ENCODE measurements around the gene TANC2. TPM values are rescaled to one million over a fixed set of nuclear protein-coding genes. Genes with fewer than 3 reads are reported as not detected.
"Not testable (repeated sequence)": the region's sequence is repeated elsewhere in the genome, so short reads cannot be mapped to it uniquely, and the experiment has no call there.

Gene TANC2
- total RNA-seq, 2 experiments from 2014 or later, result 9.8 to 10.1 TPM

- no peak overlapping the region for H3K4me3 Mint-ChIP-seq
- no peaks in the 10 kb centered on the region for H3K36me3 Mint-ChIP-seq (ENCODE audit: low read depth)
- no peak overlapping the region for H3K27ac Mint-ChIP-seq
- peaks cover 24% of the 10 kb centered on the region for H3K27me3 Mint-ChIP-seq
- POLR2A ChIA-PET, result no interaction called here
- H3K9me3 Mint-ChIP-seq, result peaks cover 2% of the 10 kb centered on the region
- no peak for DNase-seq
- CTCF ChIA-PET, result interaction anchor here (0.6 to 0.7 kb wide), 2 partner anchors 254 to 440 kb away, joined by 3 to 5 read pairs; no protein-coding TSS in a partner anchor
- peaks cover 19% of the 10 kb centered on the region for H3K4me1 Mint-ChIP-seq
These were observed 4.6 kb downstream of the TANC2 start for GRCh38 chr17:62970610-62971009.

- Mint-ChIP-seq H3K27ac (no peak overlapping the region), H3K4me1 (peaks cover 16% of the 10 kb centered on the region), H3K36me3 (ENCODE audit: low read depth) (peaks cover 2% of the 10 kb centered on the region), H3K9me3 (peaks cover 5% of the 10 kb centered on the region), H3K27me3 (peaks cover 22% of the 10 kb centered on the region), H3K4me3 (no peak overlapping the region)
- no peak for DNase-seq
- ChIA-PET CTCF (no interaction called here), POLR2A (no interaction called here)
These were observed 5.8 kb downstream of the TANC2 start for GRCh38 chr17:62971853-62972252.

DNA sequence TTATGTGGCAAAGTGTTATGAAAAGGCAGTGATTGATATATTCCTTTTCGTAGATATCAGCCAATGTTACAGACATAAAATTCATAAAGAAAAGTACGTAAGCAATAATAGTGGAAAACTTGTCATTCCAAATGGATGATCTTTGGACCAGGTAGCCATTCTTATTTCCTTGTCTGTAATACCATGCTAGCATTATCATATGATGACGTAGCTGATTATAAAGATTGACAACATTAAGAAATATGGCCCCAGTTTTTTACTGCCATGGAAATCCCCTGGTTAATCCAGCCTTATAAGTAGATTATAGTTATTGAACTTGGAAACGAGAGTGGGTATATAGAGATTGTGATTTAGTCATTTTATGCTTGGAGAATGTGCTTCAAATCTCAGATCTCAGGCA lies 8.8 kb downstream of the TANC2 start:
- Mint-ChIP-seq H3K36me3 (ENCODE audit: low read depth) (peaks cover 2% of the 10 kb centered on the region), H3K27ac (no peak overlapping the region), H3K27me3 (peaks cover 5% of the 10 kb centered on the region), H3K9me3 (peaks cover 6% of the 10 kb centered on the region), H3K4me3 (no peak overlapping the region), H3K4me1 (no peaks in the 10 kb centered on the region)
- no peak for DNase-seq
- ChIA-PET CTCF (interaction anchor here (0.7 kb wide), 1 partner anchor 222 kb away, joined by 5 read pairs; no protein-coding TSS in a partner anchor), POLR2A (no interaction called here)

DNA sequence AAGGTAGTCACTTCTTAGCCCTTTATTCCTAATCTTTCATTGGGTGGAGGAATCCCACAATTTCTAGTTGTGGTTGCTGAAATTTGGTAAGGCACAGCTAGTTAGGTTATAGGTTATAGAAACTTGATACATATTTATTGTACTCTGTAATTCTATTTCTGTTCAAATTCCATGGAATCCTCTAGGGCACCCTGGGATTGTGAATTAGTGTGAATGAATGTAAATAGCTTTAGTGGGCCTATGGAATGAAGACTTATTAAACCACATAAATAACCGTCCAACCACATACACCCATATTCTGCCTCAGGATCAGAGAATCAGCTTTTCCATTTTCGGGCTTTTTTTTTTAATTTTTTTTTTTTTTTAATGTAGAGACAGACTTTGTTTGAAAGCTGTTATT lies 9.2 kb downstream of the TANC2 start:
- H3K9me3 Mint-ChIP-seq, result peaks cover 9% of the 10 kb centered on the region
- H3K4me1 Mint-ChIP-seq, result no peaks in the 10 kb centered on the region
- POLR2A ChIA-PET, result no interaction called here
- no peak overlapping the region for H3K4me3 Mint-ChIP-seq
- CTCF ChIA-PET, result interaction anchor here (0.7 kb wide), 1 partner anchor 222 kb away, joined by 5 read pairs; no protein-coding TSS in a partner anchor
- peaks cover 2% of the 10 kb centered on the region for H3K36me3 Mint-ChIP-seq (ENCODE audit: low read depth)
- H3K27ac Mint-ChIP-seq, result no peak overlapping the region
- peaks cover 5% of the 10 kb centered on the region for H3K27me3 Mint-ChIP-seq
- DNase-seq, result no peak

- CTCF ChIA-PET, result interaction anchor here (0.9 kb wide), 1 partner anchor 10 kb away, joined by 3 read pairs; no protein-coding TSS in a partner anchor
- POLR2A ChIA-PET, H3K4me1 Mint-ChIP-seq: not testable (repeated sequence)
These were observed 10.7 kb downstream of the TANC2 start for GRCh38 chr17:62976643-62977231.

GRCh38 chr17:62980842-62981241 lies 14.8 kb downstream of the TANC2 start:
- CTCF ChIA-PET, result interaction anchor here (0.6 kb wide), 1 partner anchor 631 kb away, joined by 4 read pairs; no protein-coding TSS in a partner anchor
- Mint-ChIP-seq H3K9me3 (peaks cover 27% of the 10 kb centered on the region), H3K4me3 (no peak overlapping the region), H3K4me1 (no peaks in the 10 kb centered on the region), H3K27me3 (no peaks in the 10 kb centered on the region), H3K27ac (no peak overlapping the region), H3K36me3 (ENCODE audit: low read depth) (peaks cover 7% of the 10 kb centered on the region)
- DNase-seq, result no peak
- POLR2A ChIA-PET, result interaction anchor here (0.6 kb wide), 1 partner anchor 12 kb away, joined by 3 read pairs; no protein-coding TSS in a partner anchor

More at GRCh38 chr17:62976643-62977231, 10.7 kb downstream of the TANC2 start:
- H3K27me3 Mint-ChIP-seq; H3K4me3 Mint-ChIP-seq; H3K27ac Mint-ChIP-seq; H3K9me3 Mint-ChIP-seq; DNase-seq; H3K36me3 Mint-ChIP-seq (ENCODE audit: low read depth): not testable (repeated sequence)

DNA sequence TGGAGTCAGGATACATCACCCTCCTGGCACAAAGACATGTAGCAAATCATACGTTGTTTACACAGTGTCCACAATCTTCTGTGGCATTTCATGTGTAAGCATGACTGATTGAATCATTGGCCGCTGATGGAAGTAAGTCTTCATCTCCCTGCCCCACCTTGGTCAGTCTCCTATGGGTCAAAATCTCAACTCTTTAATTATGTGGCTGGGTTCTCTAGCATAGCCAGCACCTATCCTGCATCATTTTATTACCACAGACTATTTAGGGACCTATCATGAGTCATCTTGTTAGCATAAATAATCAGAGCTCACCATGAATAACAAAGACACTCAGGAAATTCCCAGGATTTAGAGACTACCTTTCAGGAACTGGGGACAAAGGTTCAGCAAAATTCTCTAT lies 15.9 kb downstream of the TANC2 start:
- Mint-ChIP-seq H3K4me1 (no peaks in the 10 kb centered on the region), H3K4me3 (no peak overlapping the region), H3K27ac (no peak overlapping the region), H3K36me3 (ENCODE audit: low read depth) (peaks cover 4% of the 10 kb centered on the region), H3K9me3 (peaks cover 25% of the 10 kb centered on the region), H3K27me3 (no peaks in the 10 kb centered on the region)
- CTCF ChIA-PET, result no interaction called here
- no peak for DNase-seq
- POLR2A ChIA-PET, result no interaction called here

GRCh38 chr17:62984801-62985200 lies 18.8 kb downstream of the TANC2 start:
- CTCF ChIA-PET, result no interaction called here
- DNase-seq, result no peak
- H3K4me1 Mint-ChIP-seq, result no peaks in the 10 kb centered on the region
- H3K9me3 Mint-ChIP-seq, result peaks cover 25% of the 10 kb centered on the region
- H3K4me3 Mint-ChIP-seq, result no peak overlapping the region
- POLR2A ChIA-PET, result no interaction called here
- no peak overlapping the region for H3K27ac Mint-ChIP-seq
- H3K27me3 Mint-ChIP-seq, result no peaks in the 10 kb centered on the region
- H3K36me3 Mint-ChIP-seq (ENCODE audit: low read depth), result peaks cover 4% of the 10 kb centered on the region

GRCh38 chr17:62986549-62986948 lies 20.5 kb downstream of the TANC2 start:
- H3K9me3 Mint-ChIP-seq, result peaks cover 23% of the 10 kb centered on the region
- DNase-seq, result no peak
- no peak overlapping the region for H3K4me3 Mint-ChIP-seq
- CTCF ChIA-PET, result interaction anchor here (1.1 to 1.7 kb wide), 2 partner anchors 10 to 17 kb away, joined by 3 read pairs; no protein-coding TSS in a partner anchor
- POLR2A ChIA-PET, result no interaction called here
- peaks cover 4% of the 10 kb centered on the region for H3K36me3 Mint-ChIP-seq (ENCODE audit: low read depth)
- no peaks in the 10 kb centered on the region for H3K27me3 Mint-ChIP-seq
- H3K27ac Mint-ChIP-seq, result no peak overlapping the region
- H3K4me1 Mint-ChIP-seq, result no peaks in the 10 kb centered on the region

GRCh38 chr17:62987136-62987535 lies 21.1 kb downstream of the TANC2 start:
- Mint-ChIP-seq H3K9me3 (peaks cover 23% of the 10 kb centered on the region), H3K27ac (no peak overlapping the region), H3K4me3 (no peak overlapping the region), H3K27me3 (no peaks in the 10 kb centered on the region), H3K36me3 (ENCODE audit: low read depth) (peaks cover 4% of the 10 kb centered on the region), H3K4me1 (no peaks in the 10 kb centered on the region)
- ChIA-PET CTCF (interaction anchor here (1.1 to 1.7 kb wide), 2 partner anchors 10 to 18 kb away, joined by 3 read pairs; no protein-coding TSS in a partner anchor), POLR2A (no interaction called here)
- no peak for DNase-seq

DNA sequence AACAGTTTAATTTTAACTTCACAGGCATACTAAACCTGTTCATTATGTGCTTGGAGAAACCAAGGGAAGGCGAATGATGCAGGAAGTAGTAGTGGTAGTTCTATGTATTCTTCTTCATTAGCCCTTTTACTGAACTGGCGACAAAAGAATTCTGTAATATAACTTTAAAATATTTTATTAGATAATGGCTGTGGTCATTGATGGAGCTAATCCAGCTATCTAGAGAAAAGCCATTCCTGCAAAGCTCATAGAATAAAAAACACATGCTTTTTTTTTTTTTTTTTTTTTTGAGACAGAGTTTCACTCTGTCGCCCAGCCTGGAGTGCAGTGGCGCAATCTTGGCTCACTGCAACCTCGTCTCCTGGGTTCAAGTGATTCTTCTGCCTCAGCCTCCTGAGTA lies 23.5 kb downstream of the TANC2 start:
- ChIA-PET POLR2A (no interaction called here), CTCF (interaction anchor here (0.7 kb wide), 1 partner anchor 8 kb away, joined by 3 read pairs; no protein-coding TSS in a partner anchor)
- Mint-ChIP-seq H3K27ac (no peak overlapping the region), H3K36me3 (ENCODE audit: low read depth) (peaks cover 4% of the 10 kb centered on the region), H3K9me3 (peaks cover 13% of the 10 kb centered on the region), H3K27me3 (no peaks in the 10 kb centered on the region), H3K4me3 (no peak overlapping the region), H3K4me1 (no peaks in the 10 kb centered on the region)
- no peak for DNase-seq

DNA sequence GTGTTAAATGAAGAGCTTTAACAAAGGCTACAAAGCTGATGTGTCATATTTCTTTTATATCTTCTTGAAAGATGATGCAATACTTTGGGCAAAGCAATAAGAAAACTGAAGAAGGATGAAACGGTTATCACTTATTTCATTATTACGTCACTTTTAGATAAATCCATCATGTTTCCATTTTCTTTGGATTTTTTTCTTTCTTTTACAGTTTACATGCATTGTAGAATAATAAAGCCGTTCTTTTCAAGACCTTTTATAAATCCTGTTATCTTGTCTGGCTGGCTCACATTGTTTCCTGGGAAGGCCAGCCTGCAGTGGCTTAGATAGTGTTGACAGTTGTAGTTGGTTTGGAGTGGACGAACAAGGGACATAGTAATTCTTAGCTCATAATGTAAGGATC lies 28.9 kb downstream of the TANC2 start:
- Mint-ChIP-seq H3K27me3 (no peaks in the 10 kb centered on the region), H3K4me3 (no peak overlapping the region), H3K9me3 (peaks cover 1% of the 10 kb centered on the region), H3K27ac (no peak overlapping the region), H3K4me1 (no peaks in the 10 kb centered on the region), H3K36me3 (ENCODE audit: low read depth) (no peaks in the 10 kb centered on the region)
- ChIA-PET POLR2A (no interaction called here), CTCF (interaction anchor here (0.5 to 0.6 kb wide), 2 partner anchors 307 to 1012 kb away, joined by 3 to 4 read pairs; no protein-coding TSS in a partner anchor)
- DNase-seq, result no peak

GRCh38 chr17:62995377-62995885 lies 29.4 kb downstream of the TANC2 start:
- Mint-ChIP-seq H3K9me3 (peaks cover 1% of the 10 kb centered on the region), H3K27ac (no peak overlapping the region), H3K4me1 (no peaks in the 10 kb centered on the region), H3K27me3 (no peaks in the 10 kb centered on the region), H3K4me3 (no peak overlapping the region), H3K36me3 (ENCODE audit: low read depth) (no peaks in the 10 kb centered on the region)
- DNase-seq, result no peak
- POLR2A ChIA-PET, result no interaction called here
- CTCF ChIA-PET, result interaction anchor here (0.5 to 0.6 kb wide), 2 partner anchors 307 to 1011 kb away, joined by 3 to 4 read pairs; no protein-coding TSS in a partner anchor
